ENCODE data around the gene FSTL4.

DNA sequence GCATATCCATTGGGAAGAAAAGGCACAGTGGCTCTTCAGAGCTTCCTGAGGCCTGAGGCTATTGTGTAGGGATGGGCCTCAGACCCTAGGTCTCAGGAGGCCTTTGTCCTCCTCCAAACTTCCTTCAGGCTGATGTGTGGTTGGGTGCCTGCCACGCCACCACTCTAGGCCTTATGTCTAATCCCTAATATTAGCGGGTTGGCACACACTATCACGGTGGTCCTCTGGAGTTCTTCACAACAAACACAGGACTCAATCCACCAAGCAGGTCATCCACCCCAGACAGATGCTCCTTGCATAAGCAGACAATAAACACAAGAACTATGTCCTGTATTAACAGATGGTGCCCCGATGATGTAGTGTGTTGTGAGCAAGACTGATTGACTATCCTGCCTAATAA lies 31.0 kb upstream of the FSTL4 start:
- TF ChIP-seq, protein P1, sequence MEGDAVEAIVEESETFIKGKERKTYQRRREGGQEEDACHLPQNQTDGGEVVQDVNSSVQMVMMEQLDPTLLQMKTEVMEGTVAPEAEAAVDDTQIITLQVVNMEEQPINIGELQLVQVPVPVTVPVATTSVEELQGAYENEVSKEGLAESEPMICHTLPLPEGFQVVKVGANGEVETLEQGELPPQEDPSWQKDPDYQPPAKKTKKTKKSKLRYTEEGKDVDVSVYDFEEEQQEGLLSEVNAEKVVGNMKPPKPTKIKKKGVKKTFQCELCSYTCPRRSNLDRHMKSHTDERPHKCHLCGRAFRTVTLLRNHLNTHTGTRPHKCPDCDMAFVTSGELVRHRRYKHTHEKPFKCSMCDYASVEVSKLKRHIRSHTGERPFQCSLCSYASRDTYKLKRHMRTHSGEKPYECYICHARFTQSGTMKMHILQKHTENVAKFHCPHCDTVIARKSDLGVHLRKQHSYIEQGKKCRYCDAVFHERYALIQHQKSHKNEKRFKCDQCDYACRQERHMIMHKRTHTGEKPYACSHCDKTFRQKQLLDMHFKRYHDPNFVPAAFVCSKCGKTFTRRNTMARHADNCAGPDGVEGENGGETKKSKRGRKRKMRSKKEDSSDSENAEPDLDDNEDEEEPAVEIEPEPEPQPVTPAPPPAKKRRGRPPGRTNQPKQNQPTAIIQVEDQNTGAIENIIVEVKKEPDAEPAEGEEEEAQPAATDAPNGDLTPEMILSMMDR (IDR thresholded peaks at IDR 0.05), result no peak
- no peak for TF ChIP-seq POLR2A (IDR thresholded peaks at IDR 0.05)
- TF ChIP-seq POLR2AphosphoS5 (IDR thresholded peaks at IDR 0.05), result no peak

All from upper lobe of left lung (tissue), 4 donors.